Right ventricle myocardium inferior (tissue), 1 donor: ENCODE results near the gene LUZP2. TPM values are rescaled to one million over a fixed set of nuclear protein-coding genes. Genes with fewer than 3 reads are reported as not detected.

ENCODE experiments used
- ATAC-seq: fragments of 200-7000 bp; cut with Tn5 transposase; one replicate; pipeline ENCODE4 v1.9.1; 2020; ENCODE audit warnings: mild to moderate bottlenecking, moderate library complexity
- DNase-seq: peaks from one replicate; pipeline ENCODE4 v3.0.0; 2021; ENCODE audit errors: missing footprints
- intact Hi-C: fragments of 100-400 bp; cut with DNase I; formaldehyde crosslinking; loops from one replicate; pipeline ENCODE4 v1.11.0; 2022
- total RNA-seq: library from RNA; stranded (reverse); fragmentation: NEBNext Ultra II Directional; extraction: Animal tissue kit (Norgen Biotek cat#: 25700); gene quantifications from one replicate; pipeline ENCODE4 v1.2.1, GENCODE V29; 2021
- donor health status: DM: no; HTN: yes; CAD: no; lungs with severe emphysema.

The LUZP2 gene
- total RNA-seq, 1 donor from 2014 or later = not detected

DNA sequence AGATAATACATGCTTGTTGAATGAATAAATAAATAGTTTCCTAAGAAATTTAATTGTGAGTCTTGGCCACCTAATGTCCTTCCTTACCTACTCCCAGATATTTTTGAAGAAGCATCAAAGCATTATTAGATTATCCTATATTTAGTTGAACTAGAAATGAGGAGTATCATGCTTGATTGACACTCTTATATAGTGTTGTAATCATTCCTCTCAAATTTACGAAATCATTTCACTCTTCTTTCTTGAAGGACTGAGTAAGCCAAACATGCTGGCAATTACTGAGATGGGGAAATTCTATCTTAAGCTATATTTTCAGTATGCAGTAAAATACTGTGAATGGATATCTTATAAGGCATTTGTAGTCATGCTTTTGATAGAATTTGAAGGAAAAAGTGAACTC lies 189.0 kb downstream of the LUZP2 start:
- no peak for DNase-seq
- intact Hi-C loops = no loop called here
- ATAC-seq = no peak

DNA sequence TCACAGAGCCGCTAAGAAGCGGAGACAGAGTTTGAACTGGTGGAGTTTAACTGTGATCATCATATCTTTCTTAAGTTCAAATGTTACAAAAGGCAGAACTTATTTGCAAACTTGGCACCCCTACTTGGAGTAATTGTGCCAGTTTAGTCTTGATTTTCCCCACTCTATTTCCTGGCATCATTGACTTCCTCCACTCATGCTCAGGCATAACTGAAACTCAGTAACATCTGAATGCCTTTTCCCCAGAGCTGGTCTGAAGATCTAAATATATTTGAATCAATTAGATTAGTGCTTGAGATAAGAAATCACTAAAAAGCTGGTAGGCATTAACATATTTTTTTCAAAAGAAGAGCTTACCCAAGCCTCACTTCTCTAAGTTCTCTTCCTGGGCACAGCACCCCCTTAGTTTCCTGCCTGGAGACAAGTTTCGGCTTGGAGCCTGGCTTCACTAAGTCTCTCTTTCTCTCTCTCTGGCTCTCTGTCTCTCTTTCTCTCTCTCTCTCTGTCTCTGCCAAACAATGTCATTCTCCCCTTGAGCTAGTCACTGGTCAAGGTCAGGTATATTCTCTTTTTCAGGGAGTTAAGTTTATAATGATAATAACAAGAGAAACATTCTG lies 190.8 kb downstream of the LUZP2 start:
- ATAC-seq = no peak
- no peak for DNase-seq
- intact Hi-C loops = no loop called here

DNA sequence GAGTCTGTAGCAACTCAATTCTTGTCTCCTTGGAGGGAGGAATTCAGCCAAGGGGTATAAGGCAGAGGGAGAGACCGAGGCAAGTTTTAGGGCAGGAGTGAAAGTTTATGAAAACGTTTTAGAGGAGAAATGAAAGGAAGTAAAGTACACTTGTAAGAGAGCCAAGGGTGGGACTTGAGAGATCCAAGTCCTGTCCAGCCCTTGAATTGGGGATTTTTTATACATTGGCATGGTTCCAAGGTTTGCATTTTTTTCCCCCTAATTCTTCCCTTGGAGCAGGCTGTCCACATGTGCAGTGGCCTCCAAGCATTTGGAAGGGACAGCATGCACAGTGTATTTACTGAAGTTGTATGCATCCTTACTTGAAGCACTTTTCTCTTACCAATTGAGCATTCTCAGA lies 192.1 kb downstream of the LUZP2 start:
- intact Hi-C loops = no loop called here
- DNase-seq = no peak
- ATAC-seq = no peak

DNA sequence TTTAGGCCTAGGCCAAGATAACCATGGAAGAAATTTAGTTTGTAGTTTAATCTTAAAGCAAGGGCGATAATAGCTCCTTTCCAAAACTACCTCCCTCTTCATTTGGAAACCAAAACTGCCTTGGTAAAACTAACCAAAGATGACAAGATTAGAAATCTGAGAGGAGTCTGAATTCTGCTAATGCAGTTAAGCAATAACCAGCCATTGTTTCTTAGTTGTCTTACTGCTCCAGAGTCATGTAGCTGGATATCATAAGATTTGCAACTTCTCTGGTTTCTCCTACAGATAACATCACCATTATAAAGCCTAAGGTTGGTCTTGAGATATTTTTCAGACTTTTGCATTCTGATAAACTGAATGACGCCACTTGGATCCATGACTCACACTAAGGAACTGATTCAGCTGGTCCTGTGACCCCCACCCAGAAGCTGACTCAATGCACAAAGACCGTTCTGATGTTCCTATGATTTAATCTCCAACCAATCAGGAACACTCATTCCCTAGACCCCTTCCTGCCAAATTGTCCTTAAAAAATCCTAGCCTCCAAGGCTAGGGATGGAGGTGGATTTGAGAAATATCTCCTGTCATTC lies 200.8 kb downstream of the LUZP2 start:
- ATAC-seq = no peak
- intact Hi-C loops = no loop called here

DNA sequence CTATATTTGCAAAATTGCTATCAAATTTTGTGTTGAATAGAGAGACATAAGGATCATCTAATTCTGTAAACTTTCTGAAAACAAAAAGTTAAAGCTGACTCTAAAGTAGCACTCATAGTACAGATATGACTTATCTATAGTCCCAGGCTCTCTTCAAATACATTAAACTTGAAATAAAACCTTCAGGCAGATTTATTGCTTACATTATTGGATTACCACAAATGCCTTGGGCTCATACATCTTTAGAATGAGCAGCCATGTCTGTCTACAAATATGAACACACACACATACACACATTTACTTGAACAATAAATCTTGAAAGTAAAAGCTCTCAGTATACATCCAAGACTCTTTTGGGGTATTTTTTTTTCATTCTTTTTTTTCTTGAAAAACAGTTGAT lies 207.9 kb downstream of the LUZP2 start:
- intact Hi-C loops = no loop called here

More for the DNA sequence above, 200.8 kb downstream of the LUZP2 start:
- DNase-seq = no peak

DNA sequence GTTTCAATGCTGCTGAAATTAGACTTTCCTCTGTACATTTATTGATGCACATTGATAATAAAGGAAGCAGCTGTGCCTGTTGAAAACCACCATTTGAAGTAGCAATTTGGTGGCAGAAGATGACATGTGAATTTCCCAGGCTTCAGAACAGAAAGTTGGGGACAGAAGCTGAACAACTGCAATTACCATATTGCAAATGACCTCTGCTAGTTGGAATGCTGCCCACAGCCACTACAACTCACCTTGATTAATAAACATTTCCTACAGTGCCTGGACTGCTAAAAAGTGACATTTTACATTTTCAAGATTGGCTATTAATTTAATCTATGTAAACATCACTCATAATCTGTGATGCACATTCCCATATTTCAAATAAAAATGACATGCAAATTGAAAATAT lies 208.6 kb downstream of the LUZP2 start:
- intact Hi-C loops = no loop called here
- no peak for ATAC-seq

More for the DNA sequence above, 207.9 kb downstream of the LUZP2 start:
- ATAC-seq (no peak), DNase-seq (no peak)

DNA sequence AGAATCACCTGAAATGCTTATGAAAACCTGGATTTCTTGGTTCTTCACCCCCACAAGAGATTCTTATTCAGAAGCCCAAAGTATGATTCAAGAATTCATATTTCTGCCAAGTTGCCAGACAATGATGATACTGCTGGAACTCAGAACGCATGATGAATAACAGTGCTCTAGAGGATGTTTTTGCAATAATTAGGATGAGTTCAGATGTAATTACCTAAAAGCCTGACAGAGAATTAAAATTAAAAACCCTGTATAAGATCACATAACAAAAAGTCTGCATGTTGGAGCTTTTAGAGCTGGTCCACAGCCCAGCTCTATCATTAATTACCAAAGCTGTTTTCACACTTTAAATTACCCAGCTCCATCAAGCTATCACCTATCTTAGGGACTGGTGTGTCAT lies 211.8 kb downstream of the LUZP2 start:
- intact Hi-C loops = no loop called here
- ATAC-seq (no peak), DNase-seq (no peak)

More for the DNA sequence above, 208.6 kb downstream of the LUZP2 start:
- DNase-seq = no peak

DNA sequence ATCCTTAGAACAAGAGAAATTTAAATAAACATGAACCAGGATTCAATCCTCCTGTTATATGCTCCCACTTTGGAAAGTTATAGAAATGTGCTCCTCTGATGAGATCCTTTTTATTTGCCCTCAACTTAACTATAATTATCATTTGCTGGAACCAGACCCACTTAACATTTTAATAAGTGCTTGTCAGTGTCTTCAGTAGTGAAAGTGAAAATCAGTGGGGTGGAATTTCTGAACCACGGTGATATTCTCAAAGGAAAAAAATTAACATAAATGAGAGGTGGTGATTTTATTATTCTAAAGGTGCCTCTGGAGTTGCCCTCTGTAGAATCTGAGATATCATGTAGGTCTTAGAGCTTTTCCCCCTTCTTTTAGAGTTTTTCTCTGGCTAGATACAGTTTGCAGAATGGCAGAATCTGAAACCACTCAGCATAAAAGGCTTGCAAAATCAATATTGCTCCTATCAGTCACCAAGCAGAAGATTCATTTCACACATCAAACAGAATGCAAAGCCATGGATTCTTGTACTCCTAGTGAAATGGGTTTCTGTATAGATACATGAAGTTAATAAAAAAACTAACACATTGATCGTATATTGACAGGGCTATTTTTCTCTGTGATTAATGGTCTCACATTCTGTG lies 213.2 kb downstream of the LUZP2 start:
- no peak for DNase-seq
- intact Hi-C loops = no loop called here
- ATAC-seq = no peak

DNA sequence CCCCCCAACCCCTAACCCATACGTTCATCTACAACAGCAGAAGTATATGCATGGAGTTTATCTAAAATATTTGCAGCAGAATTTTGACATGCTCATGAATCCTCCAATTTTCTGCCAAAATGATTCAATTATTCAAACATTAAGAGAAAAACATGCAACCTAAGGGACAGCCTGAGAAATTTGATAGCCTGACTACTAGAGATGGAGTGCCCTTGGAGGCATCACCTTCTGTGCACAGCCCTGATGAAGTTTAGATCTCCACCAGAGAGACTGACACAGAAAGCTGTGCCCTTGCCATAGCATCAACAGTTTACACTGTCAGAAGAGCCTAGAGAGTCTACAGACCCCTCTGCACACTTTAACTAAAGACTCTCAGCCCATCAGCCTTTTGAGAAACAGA lies 217.7 kb downstream of the LUZP2 start:
- ATAC-seq (no peak), DNase-seq (no peak)
- intact Hi-C loops = no loop called here

DNA sequence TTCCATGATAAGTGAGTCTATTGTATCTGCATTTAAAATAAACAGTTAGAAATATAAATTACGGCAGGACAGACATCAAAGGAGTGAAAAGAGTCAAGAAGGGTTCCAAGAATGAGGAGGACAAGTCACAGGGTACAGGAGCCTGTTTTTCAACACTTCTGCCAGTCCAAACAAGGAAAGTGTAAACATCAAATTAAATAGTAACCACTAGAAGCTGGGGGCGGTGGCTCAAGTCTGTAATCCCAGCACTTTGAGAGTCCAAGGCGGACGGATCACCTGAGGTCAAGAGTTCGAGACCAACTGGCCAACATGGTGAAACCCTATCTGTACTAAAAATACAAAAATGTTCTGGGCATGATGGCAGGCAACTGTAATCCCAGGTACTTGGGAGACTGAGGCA lies 219.6 kb downstream of the LUZP2 start:
- intact Hi-C loops = no loop called here
- DNase-seq = no peak
- ATAC-seq = no peak

DNA sequence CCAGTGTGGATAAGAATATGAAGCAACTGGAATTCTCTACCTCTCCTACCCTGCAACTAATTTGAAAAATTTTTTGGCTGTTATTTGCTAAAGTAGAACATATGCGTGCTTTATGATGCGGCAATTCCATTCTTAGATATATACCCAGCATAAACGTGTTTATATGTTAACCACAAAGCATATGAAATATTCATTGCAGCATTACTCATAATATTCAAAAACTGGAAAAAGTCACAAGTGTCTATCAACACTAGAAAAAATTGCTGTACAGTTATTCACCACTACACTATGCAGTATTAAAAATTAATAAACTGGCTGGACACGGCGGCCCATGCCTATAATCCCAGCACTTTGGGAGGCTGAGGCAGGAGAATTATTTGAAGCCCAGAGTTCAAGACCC lies 226.4 kb downstream of the LUZP2 start:
- ATAC-seq = no peak
- intact Hi-C loops = no loop called here

DNA sequence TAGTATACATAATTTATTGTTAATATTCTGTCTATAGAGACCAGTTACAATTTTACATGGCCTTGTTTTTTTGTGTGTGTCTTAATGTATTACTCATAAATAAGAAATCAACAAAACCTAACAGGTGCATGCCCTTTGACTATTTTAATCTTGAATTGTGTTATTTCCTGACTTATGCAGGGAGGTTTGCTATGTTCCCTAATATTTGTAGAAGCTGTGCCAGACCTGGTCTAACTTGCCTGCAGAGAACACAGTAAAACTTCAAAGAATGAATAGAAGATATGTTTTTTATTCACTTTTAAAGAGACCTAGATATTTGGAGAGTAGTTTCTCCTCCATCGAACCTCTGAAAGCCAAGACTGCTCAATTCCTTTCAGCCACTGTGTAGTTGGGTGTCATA lies 234.7 kb downstream of the LUZP2 start:
- DNase-seq (no peak), ATAC-seq (no peak)
- intact Hi-C loops = no loop called here

More for the DNA sequence above, 226.4 kb downstream of the LUZP2 start:
- no peak for DNase-seq

DNA sequence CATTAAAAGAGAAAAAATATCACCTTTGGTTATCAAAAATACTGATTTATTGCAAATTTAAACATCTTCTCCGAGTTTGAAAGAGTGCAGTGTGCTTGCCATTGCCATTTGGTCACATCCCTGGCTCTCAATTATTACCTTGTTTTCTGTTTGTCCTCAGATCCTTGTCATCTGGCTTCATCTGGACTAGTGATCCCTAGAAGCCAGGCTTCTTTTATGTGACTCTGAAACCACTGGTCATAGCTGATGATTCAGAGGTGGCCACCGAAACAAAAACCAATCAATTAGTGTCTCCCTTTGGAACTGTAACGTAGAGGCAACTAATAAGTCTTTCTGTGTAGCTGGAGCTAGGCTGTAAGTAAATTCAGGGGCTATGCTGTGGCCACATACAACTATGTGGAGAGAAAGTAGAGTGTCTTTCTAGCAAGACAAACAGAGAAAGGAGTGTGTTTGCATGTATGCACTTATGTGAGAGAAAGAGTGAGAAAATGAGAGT lies 237.9 kb downstream of the LUZP2 start:
- intact Hi-C loops = no loop called here
- DNase-seq (no peak), ATAC-seq (no peak)

DNA sequence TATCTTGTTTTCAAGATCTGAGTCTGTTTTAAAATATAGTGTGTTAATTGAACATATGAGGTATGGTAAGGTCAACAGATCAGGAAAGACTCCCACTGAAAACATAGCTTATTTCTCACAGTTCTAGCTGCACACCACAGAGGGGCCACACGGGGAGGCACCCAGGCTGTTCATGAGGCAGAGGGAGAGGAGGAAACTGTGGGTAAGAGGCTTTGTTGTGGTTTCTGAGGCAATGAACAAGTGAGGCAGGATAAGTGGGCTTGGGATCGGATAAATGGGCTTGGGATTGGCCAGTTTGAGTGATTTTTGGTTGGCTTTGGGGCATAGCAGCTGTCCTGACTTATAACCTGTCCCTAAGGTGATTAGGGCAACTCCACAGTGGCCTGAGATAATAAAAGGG lies 242.1 kb downstream of the LUZP2 start:
- intact Hi-C loops = no loop called here
- ATAC-seq = no peak
- no peak for DNase-seq

DNA sequence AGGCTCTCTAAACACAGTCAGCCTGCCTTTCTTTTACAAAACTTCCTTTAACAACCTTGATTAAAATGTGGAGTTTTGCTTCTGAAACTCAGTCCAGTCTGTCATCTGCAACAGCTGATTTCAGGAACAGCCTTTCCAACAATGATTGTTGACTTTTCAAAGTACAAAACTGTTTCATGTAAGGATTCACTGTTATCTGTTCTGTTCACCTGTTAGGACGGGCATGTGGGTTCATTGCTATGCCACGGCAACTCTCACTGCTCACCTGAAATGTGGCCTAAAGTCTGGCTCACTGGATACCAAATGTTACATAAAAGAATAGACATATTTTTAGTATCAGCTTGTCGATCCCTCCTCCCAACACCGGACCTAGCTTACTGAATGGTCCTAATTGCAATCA lies 242.8 kb downstream of the LUZP2 start:
- no peak for ATAC-seq
- intact Hi-C loops = no loop called here
- no peak for DNase-seq

DNA sequence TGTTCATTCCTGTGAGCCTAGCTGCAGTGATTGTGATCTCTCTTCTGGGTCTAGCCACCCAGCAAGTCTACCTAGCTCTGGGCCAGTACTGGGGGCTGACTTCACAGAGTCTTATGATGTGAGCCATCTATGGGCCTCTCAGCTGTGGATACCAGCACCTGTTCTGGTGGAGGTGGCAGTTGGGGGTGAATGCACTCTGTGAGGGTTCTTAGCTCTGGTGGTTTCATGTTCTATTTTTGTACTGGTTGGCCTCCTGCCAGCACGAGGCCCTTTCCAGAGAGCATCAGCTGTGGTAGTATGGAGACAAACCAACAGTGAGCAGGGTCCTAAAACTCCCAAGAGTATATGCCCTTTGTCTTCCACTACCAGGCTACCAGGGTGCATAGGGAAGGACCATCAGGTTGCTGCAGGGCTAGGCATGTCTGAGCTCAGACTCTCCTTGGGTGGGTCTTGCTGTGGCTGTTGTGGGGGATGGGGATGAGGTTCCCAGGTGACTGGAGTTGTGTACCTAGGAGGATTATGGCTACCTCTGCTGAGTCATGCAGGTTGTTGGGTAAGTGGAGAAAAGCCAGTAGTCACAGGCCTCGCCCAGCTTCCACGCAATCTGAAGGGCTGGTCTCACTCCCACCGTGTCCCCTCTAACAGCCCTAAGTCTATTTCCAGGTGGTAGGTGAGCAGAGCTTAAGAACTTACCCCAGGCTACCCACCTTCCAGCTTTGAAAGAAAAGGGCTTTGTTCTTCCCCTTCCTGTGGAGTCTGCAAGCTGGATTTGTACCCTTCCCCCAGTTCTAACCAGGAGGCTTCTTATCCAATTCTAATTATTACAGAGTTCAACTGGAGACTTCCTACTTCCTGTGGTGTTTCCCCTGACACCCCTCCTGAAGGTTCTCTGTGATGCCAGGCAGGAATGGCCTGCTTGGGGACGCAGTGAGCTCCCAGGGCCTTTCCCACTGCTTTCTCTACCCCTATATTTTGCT lies 250.7 kb downstream of the LUZP2 start:
- no peak for ATAC-seq

DNA sequence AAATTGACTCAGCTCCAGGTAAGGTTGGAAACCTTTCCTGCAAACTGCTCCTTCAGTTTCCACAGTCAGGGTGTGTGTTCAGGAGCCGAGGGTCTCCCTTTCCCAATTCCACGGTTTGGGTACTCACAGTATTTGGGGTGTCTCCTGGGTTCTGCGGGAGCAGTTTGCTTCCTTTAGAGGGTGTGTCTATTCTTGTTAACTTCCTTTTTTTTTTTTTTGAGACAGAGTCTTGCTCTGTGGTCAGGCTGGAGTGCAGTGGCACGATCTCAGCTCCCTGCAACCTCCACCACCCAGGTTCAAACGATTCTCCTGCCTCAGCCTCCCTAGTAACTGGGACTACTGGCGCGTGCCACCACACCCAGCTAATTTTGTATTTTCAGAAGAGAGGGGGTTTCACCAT lies 251.4 kb downstream of the LUZP2 start:
- intact Hi-C loops = no loop called here
- ATAC-seq (no peak), DNase-seq (no peak)

More for the DNA sequence above, 250.7 kb downstream of the LUZP2 start:
- intact Hi-C loops = no loop called here
- DNase-seq = no peak

DNA sequence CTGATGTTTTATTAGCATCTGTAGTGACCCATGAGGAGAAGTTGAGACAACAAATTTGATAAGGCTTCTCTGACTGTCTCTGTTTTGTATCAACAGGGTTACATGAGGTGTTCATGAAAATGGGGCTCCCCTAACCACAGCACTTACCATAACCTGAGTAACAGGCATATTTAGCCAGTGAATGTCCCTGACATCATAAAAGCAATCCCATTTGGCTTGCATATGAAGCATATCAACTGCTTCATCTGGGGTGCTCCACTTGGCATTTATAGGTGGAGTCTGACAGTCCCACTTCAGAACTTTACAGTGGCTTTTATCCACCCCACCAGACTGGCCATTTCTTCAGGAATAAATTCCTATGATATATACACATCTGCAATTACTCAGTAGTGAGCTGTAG lies 257.6 kb downstream of the LUZP2 start:
- ATAC-seq (no peak), DNase-seq (no peak)
- intact Hi-C loops = no loop called here

DNA sequence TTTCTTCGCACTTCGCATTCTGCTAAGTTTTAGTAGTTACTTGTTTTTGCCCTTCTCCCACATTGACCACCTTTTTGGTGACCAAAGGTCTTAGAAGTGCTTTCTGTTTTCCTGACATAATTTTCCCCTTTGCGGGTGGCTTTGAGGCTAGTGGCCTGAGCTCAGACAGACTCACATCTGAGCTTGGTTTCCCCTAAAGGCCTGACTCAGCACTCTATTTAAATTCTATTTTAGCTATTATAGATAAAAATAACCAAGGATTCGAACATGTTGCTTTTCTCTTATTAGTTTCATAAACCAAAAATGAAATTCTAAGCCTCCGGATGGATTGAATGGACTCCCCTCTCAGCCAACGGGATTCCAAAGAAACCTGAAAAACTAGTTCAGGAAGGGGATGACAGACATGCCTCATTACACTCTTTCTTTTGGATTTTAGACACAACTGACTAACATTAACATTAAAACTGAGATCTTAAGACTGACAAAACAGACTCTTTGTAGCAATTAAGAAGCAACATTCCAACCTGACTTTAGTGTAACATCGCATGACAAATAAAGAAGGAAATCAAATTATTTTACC lies 258.5 kb downstream of the LUZP2 start:
- no peak for ATAC-seq
- DNase-seq = no peak
- intact Hi-C loops = no loop called here
